NB4 (cell line): Measurements from ENCODE around the gene UBASH3A.

ENCODE experiments used
- DNase-seq: peaks from one replicate; pipeline ENCODE4 v3.0.0; 2010; ENCODE audit warnings: low read depth
- H3K4me3 ChIP-seq: one replicate; pipeline ENCODE4 v1.5.1; 2011; ENCODE audit warnings: mild to moderate bottlenecking, low read depth, low read length, moderate library complexity
- CTCF ChIP-seq: IDR thresholded peaks from one replicate; pipeline ENCODE4 v1.5.1; 2012; ENCODE audit warnings: low read depth, low read length
- MAX ChIP-seq: IDR thresholded peaks from 2 replicates; pipeline ENCODE4 v1.6.1; 2011; ENCODE audit warnings: low read depth, low read length
- MYC ChIP-seq: IDR thresholded peaks from 2 replicates; pipeline ENCODE4 v1.6.1; 2011; ENCODE audit warnings: low read depth, low read length
- POLR2A ChIP-seq: IDR thresholded peaks from 2 replicates; pipeline ENCODE4 v1.6.1; 2011; ENCODE audit warnings: mild to moderate bottlenecking; ENCODE audit not compliant: insufficient read length; ENCODE audit errors: extremely low read depth

UBASH3A gene

GRCh38 chr21:42476388-42477331 lies 73.0 kb downstream of the UBASH3A start:
- TF ChIP-seq MAX (no peak), POLR2A (no peak), CTCF (no peak), MYC (no peak)
- no peak for DNase-seq

GRCh38 chr21:42478504-42478903 lies 74.8 kb downstream of the UBASH3A start:
- no peak overlapping the region for H3K4me3 ChIP-seq
- TF ChIP-seq MAX, result no peak
- no peak for TF ChIP-seq MYC
- no peak for TF ChIP-seq CTCF
- TF ChIP-seq POLR2A, result no peak
- DNase-seq, result no peak

More at GRCh38 chr21:42476388-42477331, 73.0 kb downstream of the UBASH3A start:
- no peak overlapping the region for H3K4me3 ChIP-seq

- no peak for TF ChIP-seq MAX
- no peak for TF ChIP-seq CTCF
- TF ChIP-seq MYC, result no peak
- H3K4me3 ChIP-seq, result no peak overlapping the region
- DNase-seq, result no peak
Observed at GRCh38 chr21:42479582-42479981, 75.9 kb downstream of the UBASH3A start.

DNA sequence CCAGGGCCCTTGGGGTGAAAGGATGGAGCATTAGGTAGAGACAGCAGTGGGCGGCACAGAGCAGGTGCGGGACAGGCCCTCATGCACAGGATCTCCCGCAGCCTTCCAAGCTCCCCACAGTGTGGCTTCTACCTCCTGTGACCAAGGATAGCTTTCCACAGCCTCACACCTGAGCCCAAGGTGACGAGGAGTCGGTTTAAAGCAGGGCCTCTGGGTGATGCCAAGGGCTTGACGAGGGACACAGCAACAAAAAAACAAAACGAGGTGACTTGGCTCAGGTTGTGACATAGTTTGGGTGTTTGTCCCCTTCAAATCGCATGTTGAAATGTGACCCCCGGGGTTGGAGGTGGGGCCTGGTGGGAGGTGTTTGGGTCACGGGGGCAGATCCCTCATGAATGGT lies 77.0 kb downstream of the UBASH3A start:
- no peak for DNase-seq
- no peak overlapping the region for H3K4me3 ChIP-seq
- TF ChIP-seq MAX (no peak), CTCF (no peak), MYC (no peak), POLR2A (no peak)

GRCh38 chr21:42481169-42481568 lies 77.5 kb downstream of the UBASH3A start:
- DNase-seq, result no peak
- no peak overlapping the region for H3K4me3 ChIP-seq
- no peak for TF ChIP-seq MYC
- TF ChIP-seq POLR2A, result no peak
- no peak for TF ChIP-seq MAX
- TF ChIP-seq CTCF, result no peak
